ACC112 (cell line): Measurements from ENCODE around the gene PPP4R4.

Source experiments
- H2AFZ ChIP-seq: fragments of 200-600 bp; sonication (generic); one replicate; pipeline ENCODE4 v1.6.0; 2017; ENCODE audit warnings: antibody characterized with exemption, low read length; ENCODE audit not compliant: unreplicated experiment
- H3K27ac ChIP-seq: fragments of 200-600 bp; sonication (generic); 2 replicates; pipeline ENCODE4 v1.5.1; 2014; ENCODE audit warnings: low read depth, mild to moderate bottlenecking, antibody characterized with exemption, low read length, moderate library complexity
- H3K27me3 ChIP-seq: fragments of 200-600 bp; sonication (generic); 2 replicates; pipeline ENCODE4 v1.6.1; 2014; ENCODE audit warnings: mild to moderate bottlenecking, antibody characterized with exemption, low read length, moderate library complexity, mixed read lengths; ENCODE audit not compliant: insufficient read depth
- H3K36me3 ChIP-seq: fragments of 200-600 bp; sonication (generic); 2 replicates; pipeline ENCODE4 v1.6.1; 2016; ENCODE audit warnings: mild to moderate bottlenecking, antibody characterized with exemption, low read length, moderate library complexity, mixed read lengths; ENCODE audit not compliant: insufficient read depth
- H3K4me1 ChIP-seq: fragments of 200-600 bp; sonication (generic); one replicate; pipeline ENCODE4 v1.6.1; 2016; ENCODE audit warnings: low read length, mixed read lengths; ENCODE audit not compliant: insufficient read depth, unreplicated experiment, control insufficient read depth
- H3K4me3 ChIP-seq: fragments of 200-600 bp; sonication (generic); 2 replicates; pipeline ENCODE4 v1.5.1; 2014; ENCODE audit warnings: mild to moderate bottlenecking, low read depth, low read length
- H3K79me2 ChIP-seq: fragments of 200-600 bp; sonication (generic); one replicate; pipeline ENCODE4 v1.6.0; 2016; ENCODE audit warnings: low read length; ENCODE audit not compliant: control insufficient read depth, unreplicated experiment, insufficient read depth

PPP4R4 gene

DNA sequence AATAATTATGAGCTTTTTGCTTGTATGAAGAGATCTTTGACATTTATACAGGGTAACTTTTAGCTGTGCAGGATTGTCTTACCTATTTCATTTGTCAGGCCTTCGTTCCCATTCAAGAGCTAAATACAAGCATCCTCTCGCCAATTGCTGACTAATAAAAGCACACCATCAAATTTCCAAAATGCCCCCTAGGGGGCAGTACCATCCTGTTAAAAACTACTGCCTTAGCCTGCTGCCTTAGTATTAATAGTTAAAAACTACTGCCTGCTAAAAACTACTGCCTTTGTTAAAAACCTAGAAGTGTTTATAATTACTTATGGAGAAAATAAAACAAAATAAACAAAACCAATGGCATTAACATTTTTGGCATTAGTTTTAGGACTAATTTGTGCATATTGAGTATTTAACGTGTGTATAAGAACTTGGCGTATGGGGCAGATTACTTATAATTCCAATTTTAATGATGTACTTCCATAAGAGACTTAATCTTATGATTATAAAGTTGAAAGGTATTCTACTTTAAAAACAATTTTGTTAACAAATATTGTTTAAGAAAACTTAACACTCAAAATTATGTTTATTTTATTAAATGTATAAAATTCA, 41.7 kb upstream of the PPP4R4 start:
- Histone ChIP-seq H3K27me3 (no peaks in the 10 kb centered on the region), H3K79me2 (peaks cover 4% of the 10 kb centered on the region), H3K4me3 (no peak overlapping the region), H3K4me1 (peaks cover 7% of the 10 kb centered on the region), H3K27ac (no peak overlapping the region), H3K36me3 (no peaks in the 10 kb centered on the region), H2AFZ (no peak overlapping the region)

DNA sequence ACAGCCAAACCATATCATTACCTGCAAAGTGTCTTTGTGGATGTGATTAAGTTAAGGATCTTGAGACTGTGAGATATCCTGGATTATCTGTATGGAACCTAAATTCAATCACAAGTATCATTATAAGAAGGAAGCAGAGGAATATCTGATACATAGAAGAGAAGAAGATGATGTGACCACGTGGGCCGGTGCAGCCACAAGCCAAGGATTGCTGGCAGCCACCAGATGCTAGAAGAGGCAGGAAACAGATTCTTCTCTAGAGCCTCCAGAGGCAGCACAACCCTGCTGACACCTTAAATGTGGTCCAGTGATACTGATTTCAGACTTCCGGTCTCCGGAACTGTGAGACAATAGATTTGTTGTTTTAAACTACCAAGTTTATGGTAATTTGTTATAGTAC, 38.6 kb upstream of the PPP4R4 start:
- Histone ChIP-seq H3K27me3 (no peaks in the 10 kb centered on the region), H3K4me3 (no peak overlapping the region), H3K79me2 (no peaks in the 10 kb centered on the region), H2AFZ (no peak overlapping the region), H3K36me3 (no peaks in the 10 kb centered on the region), H3K4me1 (no peaks in the 10 kb centered on the region), H3K27ac (no peak overlapping the region)

DNA sequence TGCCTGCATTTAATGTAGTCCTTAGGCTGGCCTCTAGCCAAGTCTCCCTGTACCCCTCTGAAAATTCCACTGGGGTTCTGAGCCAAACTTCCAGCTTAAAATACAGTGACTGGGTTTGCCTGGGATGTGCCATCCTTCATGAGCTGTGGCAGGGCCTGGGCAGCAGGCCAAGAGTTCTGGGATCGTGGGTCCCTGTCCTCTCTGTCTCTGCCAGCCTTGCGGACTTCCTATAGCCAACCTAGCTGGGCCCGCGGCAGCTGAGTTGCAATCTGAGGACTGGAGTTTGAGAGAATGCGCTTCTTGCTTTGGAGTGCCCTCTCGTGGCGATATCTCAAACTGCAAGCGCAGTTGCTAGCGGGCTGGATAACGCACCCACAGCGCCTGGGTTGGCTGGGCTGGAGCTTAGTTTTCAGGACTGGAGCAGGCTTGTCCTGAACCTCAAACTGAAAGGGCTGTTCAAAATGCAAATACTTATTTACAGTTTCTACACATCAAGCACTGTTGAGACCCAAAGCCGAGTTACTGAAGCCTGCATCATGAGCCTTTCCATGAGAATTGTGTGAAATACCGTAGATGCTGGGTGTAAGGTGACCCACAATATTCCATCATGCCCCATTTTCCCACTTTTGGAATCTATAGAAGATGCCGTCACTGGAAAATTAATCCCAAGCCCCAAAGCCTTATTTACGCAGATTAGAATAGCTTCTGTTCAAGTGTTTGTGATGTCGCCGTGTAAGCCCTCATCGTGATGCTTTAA, 37.4 kb upstream of the PPP4R4 start:
- H3K27me3 ChIP-seq, result no peaks in the 10 kb centered on the region

DNA sequence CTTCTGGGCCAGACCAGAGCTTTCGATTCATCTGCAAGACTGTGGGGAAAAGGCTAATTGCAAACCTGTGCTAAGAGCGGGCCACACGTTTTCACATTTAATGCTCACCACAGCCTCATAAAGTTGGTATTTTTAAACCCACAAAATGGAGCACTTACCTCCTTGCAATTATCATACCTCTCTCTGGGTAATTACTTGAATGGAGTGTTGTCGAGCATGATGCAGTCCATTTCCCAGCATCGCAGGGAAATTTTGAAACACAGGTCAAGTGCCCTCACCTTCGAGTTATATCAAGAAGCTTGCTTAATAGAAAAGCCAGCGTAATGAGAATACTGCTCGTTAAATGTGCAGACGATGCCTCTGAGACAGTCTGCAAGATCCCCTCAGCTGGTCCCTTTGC, 35.9 kb upstream of the PPP4R4 start:
- no peak overlapping the region for H3K27ac ChIP-seq

More for the DNA sequence above, 37.4 kb upstream of the PPP4R4 start:
- no peaks in the 10 kb centered on the region for H3K79me2 ChIP-seq
- H3K4me3 ChIP-seq, result no peak overlapping the region
- no peak overlapping the region for H2AFZ ChIP-seq
- no peaks in the 10 kb centered on the region for H3K4me1 ChIP-seq
- no peaks in the 10 kb centered on the region for H3K36me3 ChIP-seq
- H3K27ac ChIP-seq, result no peak overlapping the region

DNA sequence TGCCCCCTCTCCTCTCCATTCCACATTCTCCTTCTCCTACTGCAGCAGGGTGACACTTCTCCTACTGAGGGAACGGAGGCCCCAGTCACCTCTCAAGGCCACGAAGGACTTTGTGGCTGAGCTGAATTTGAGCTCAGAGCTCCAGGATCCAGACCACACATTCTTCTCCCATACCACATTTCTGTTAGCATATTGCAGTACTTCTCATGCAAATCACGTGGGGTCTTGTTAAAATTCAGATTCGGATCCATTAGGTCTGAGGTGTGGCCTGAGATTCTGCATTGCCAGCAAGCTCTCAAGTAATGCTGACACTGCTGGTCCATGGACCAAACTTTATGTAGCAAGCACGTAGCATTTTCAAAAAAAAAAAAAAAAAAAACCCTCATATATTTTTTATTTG, 35.1 kb upstream of the PPP4R4 start:
- Histone ChIP-seq H3K27me3 (no peaks in the 10 kb centered on the region), H3K4me1 (no peaks in the 10 kb centered on the region), H3K36me3 (no peaks in the 10 kb centered on the region), H3K4me3 (no peak overlapping the region), H3K27ac (no peak overlapping the region), H3K79me2 (no peaks in the 10 kb centered on the region), H2AFZ (no peak overlapping the region)

More for the DNA sequence above, 35.9 kb upstream of the PPP4R4 start:
- Histone ChIP-seq H3K27me3 (no peaks in the 10 kb centered on the region), H3K4me3 (no peak overlapping the region), H2AFZ (no peak overlapping the region), H3K36me3 (no peaks in the 10 kb centered on the region), H3K4me1 (no peaks in the 10 kb centered on the region), H3K79me2 (no peaks in the 10 kb centered on the region)

DNA sequence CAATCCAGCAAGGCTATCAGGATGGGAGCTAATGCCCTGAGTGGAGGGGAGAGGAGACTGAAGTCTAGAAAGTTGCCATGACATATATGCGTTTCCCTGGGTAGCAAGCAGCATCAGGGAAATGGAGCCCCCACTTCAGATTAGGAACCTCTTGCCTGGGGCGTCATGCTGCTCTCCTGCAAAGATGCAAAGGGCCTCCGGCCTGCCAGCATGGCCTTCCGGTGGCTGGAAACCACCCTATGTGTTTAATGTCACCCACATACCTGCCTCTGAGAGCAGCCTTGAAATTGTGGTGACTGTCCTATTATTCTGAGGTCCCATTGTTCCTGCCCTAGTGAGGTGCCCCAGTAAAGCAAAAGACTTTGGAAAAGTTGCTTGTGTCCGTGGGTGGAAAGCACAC, 34.7 kb upstream of the PPP4R4 start:
- Histone ChIP-seq H3K4me3 (no peak overlapping the region), H2AFZ (no peak overlapping the region), H3K27me3 (no peaks in the 10 kb centered on the region), H3K27ac (no peak overlapping the region), H3K36me3 (no peaks in the 10 kb centered on the region), H3K79me2 (no peaks in the 10 kb centered on the region), H3K4me1 (no peaks in the 10 kb centered on the region)

DNA sequence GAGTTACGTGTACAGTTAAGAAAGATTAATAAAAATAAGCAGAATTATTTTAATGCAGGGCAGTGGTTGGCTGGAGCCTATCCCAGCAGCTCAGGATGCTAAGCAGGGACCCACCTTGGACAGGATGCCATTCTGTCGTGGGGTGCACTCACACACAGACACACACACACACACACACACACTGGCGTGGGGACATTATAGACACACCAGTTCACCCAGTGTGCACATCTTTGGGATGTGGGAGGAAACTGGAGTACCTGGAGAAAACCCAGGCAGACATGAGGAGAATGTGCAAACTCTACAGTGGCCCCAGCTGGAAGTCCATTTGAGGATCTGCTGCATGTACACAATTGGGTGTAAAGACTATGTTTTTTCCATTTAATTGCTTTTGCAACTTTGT, 31.9 kb upstream of the PPP4R4 start:
- Histone ChIP-seq H3K27me3 (no peaks in the 10 kb centered on the region), H3K4me1 (peaks cover 4% of the 10 kb centered on the region), H3K27ac (no peak overlapping the region), H3K79me2 (no peaks in the 10 kb centered on the region), H2AFZ (no peak overlapping the region), H3K36me3 (no peaks in the 10 kb centered on the region), H3K4me3 (no peak overlapping the region)

DNA sequence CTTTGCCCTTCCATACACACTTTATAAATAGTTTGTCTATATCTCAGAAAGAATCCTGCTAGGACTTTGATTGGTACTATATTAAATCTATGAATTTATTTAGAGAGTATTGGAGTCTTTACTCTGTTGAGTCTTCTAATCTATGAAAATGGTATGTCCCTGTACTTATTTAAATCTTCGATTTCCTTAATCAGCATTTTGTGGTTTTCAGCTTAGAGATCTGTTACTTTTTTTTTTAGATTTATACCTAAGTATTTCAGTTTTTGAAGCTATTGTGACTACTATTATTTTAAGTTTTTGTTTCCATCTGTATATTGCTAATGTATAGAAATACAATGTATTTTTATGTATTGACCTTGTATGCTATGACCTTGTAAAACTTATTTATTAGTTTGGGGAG, 31.3 kb upstream of the PPP4R4 start:
- Histone ChIP-seq H3K27me3 (no peaks in the 10 kb centered on the region), H3K79me2 (no peaks in the 10 kb centered on the region), H2AFZ (no peak overlapping the region), H3K4me3 (no peak overlapping the region), H3K36me3 (no peaks in the 10 kb centered on the region), H3K4me1 (peaks cover 4% of the 10 kb centered on the region), H3K27ac (no peak overlapping the region)

DNA sequence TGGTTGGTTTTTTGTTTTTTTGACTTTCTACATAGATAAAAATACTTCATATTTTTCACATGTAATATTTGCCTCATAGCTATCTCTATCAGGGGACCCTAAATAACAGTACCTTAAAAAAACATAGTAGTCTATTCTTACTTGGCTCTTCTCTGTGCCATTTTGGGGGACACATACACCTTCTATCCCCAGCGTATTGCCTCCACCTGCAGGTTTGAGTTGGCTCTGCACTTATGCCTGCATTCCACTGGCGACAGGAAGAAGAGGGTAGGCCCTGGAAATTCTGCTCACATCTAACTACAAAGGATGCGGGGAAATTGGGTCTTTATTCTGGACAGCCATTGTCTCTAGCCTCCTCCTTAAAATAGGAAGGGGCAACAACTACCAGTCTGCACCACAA, 30.9 kb upstream of the PPP4R4 start:
- Histone ChIP-seq H2AFZ (peak overlapping the region; percentile 46), H3K4me3 (no peak overlapping the region), H3K27ac (no peak overlapping the region), H3K27me3 (no peaks in the 10 kb centered on the region), H3K36me3 (no peaks in the 10 kb centered on the region), H3K4me1 (peaks cover 4% of the 10 kb centered on the region), H3K79me2 (no peaks in the 10 kb centered on the region)

DNA sequence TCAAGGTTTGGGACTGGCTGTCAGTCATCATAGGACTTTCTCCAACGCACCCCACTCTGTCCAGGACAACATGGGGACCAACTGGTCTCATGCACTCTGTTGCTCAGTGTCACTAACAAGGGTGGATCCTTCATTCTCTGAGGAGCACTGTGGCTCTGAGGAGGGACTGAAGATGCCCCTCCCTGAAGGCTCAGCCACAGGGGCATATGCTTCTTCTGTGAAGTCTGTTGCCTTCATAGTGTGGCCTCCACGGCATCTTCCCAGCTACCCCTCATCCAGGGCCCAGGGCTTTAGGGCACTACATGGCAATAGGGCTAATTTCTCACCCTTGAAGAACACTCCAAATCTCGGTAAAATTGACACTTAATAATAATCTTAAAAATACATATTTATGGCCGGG, 30.4 kb upstream of the PPP4R4 start:
- no peak overlapping the region for H3K4me3 ChIP-seq
- H3K27ac ChIP-seq, result no peak overlapping the region
- no peaks in the 10 kb centered on the region for H3K36me3 ChIP-seq
- H3K27me3 ChIP-seq, result no peaks in the 10 kb centered on the region
- no peaks in the 10 kb centered on the region for H3K79me2 ChIP-seq
- H2AFZ ChIP-seq, result no peak overlapping the region
- H3K4me1 ChIP-seq, result peaks cover 4% of the 10 kb centered on the region

DNA sequence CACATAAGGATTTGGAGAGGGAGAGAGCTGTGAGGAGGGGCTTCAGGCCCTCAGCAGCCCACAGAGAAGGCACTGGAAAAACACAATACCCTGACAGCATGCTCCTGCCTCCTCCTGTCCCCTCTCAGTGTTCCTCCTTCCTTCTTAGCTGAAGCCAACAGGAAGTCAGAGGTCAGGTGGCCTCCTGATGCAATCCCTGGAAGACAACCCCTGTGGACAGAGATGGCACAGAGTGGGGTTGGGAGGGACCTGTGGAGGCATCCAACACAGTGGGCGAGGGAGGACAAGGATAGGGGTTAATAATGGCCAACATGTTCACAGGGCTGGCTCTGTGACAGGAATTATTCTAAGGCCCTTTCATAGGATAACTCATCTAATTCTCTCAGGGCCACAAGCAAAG, 29.4 kb upstream of the PPP4R4 start:
- no peaks in the 10 kb centered on the region for H3K79me2 ChIP-seq
- H2AFZ ChIP-seq, result peak overlapping the region; percentile 11
- no peak overlapping the region for H3K4me3 ChIP-seq
- peaks cover 4% of the 10 kb centered on the region; the same call in 1 of the 2 replicates for H3K27me3 ChIP-seq
- peaks cover 4% of the 10 kb centered on the region for H3K4me1 ChIP-seq
- no peak overlapping the region for H3K27ac ChIP-seq
- H3K36me3 ChIP-seq, result no peaks in the 10 kb centered on the region
